Measurements from ENCODE around the gene CRACR2B. TPM values are rescaled to one million over a fixed set of nuclear protein-coding genes. Genes with fewer than 3 reads are reported as not detected.

CRACR2B gene
- total and polyA plus RNA-seq, 2 donors (not counting 1 experiment from before 2014, with no cell fraction given) = 9.7 to 67.7 TPM

GRCh38 chr11:810040-810567 lies 17.6 kb upstream of the CRACR2B start:
- Histone ChIP-seq H3K4me3 (ENCODE audit: control extremely low read depth in 1 of 5, extremely low read depth in 1 of 5, insufficient read depth in 1 of 5, low read depth in 2 of 5, low read length in 4 of 5) (peak overlapping the region; percentile 53 to 95 (median 86)), H4K20me1 (ENCODE audit: control insufficient read depth, insufficient read depth, low read length, poor library complexity, severe bottlenecking) (peaks cover 36% of the 10 kb centered on the region), H3K36me3 (replicated peaks in 1 of 2; ENCODE audit: control extremely low read depth in 1 of 2, control insufficient read depth in 1 of 2, extremely low read depth in 1 of 2, insufficient read depth in 2 of 2, low read length in 1 of 2) (peaks cover 2 to 24% of the 10 kb centered on the region in 2 experiments), H3K4me2 (replicated peaks; ENCODE audit: low read depth, low read length, poor library complexity, severe bottlenecking) (peak overlapping the region; percentile 87), H3K9ac (ENCODE audit: low read length) (peak overlapping the region; percentile 90), H3K79me2 (ENCODE audit: control insufficient read depth, insufficient read depth, low read length) (peaks cover 27% of the 10 kb centered on the region), H3K27ac (ENCODE audit: low read length in 2 of 2) (peak overlapping the region; percentile 83 to 94), H2AFZ (ENCODE audit: insufficient read depth, low read depth, low read length, poor library complexity, severe bottlenecking) (peak overlapping the region; percentile 93), H3K4me1 (ENCODE audit: control insufficient read depth in 2 of 2, insufficient read depth in 2 of 2, low read length in 2 of 2) (peaks cover 21 to 31% of the 10 kb centered on the region in 2 donors), H3K27me3 (replicated peaks in 1 of 4; ENCODE audit: control extremely low read depth in 1 of 4, control insufficient read depth in 3 of 4, insufficient read depth in 4 of 4, low read length in 3 of 4) (no peaks in the 10 kb centered on the region), H3K9me3 (ENCODE audit: control extremely low read depth in 1 of 3, control insufficient read depth in 2 of 3, insufficient read depth in 1 of 3, low read length in 2 of 3) (no peaks in the 10 kb centered on the region)
- Mint-ChIP-seq H3K27ac (peak overlapping the region; percentile 99), H3K4me3 (peak overlapping the region; percentile 96), H3K4me1 (peaks cover 40% of the 10 kb centered on the region), H3K27me3 (no peaks in the 10 kb centered on the region), H3K9me3 (ENCODE audit: insufficient read depth) (no peaks in the 10 kb centered on the region)
- ATAC-seq (ENCODE audit: low read depth) (peak; percentile 2), DNase-seq (no peak)
- WGBS (ENCODE audit: insufficient coverage) = under 1% methylated on average over 54 of the region's 55 CpGs
- intact Hi-C loops (cut with micrococcal nuclease) = no loop called here
- ChIA-PET POLR2A (interaction anchor here (0.6 to 2.9 kb wide), 6 partner anchors 9 to 116 kb away, joined by 3 to 32 read pairs (median 9); partner anchors contain the start of genes PNPLA2, POLR2L, SLC25A22 and TSPAN4), CTCF (interaction anchor here (1.1 to 2.6 kb wide), 4 partner anchors 9 to 21 kb away, joined by 3 to 14 read pairs (median 4); partner anchors contain the start of gene PNPLA2)
- TF ChIP-seq CTCF (IDR thresholded peaks at IDR 0.05) (peak; percentile 13), EZH2 (IDR thresholded peaks at IDR 0.05; ENCODE audit: borderline replicate concordance, insufficient read depth, low read depth, low read length, poor library complexity, severe bottlenecking) (no peak)
